ENCODE measurements around the gene THBS1.

Gene THBS1

DNA sequence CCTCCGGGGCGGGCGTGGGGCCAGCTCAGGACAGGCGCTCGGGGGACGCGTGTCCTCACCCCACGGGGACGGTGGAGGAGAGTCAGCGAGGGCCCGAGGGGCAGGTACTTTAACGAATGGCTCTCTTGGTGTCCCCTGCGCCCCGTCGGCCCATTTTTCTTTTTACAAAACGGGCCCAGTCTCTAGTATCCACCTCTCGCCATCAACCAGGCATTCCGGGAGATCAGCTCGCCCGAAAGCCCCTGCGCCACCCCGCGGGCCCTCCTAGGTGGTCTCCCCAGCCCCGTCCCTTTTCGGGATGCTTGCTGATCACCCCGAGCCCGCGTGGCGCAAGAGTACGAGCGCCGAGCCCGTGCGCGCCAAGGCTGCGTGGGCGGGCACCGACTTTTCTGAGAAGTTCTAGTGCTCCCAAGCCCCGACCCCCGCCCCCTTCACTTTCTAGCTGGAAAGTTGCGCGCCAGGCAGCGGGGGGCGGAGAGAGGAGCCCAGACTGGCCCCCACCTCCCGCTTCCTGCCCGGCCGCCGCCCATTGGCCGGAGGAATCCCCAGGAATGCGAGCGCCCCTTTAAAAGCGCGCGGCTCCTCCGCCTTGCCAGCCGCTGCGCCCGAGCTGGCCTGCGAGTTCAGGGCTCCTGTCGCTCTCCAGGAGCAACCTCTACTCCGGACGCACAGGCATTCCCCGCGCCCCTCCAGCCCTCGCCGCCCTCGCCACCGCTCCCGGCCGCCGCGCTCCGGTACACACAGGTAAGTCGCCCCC is at the start of gene THBS1:
Gene THBS1 (plus strand): TSS at position 595 of the 757 bp plus-strand sequence. CDS start 779 bp downstream, outside the sequence.
- no peak for DNase-seq (ENCODE audit: low spot score)

- DNase-seq (ENCODE audit: low spot score) = no peak
These were observed 45.9 kb upstream of the THBS1 start for GRCh38 chr15:39534996-39535395.

GRCh38 chr15:39535466-39535865 is 45.4 kb upstream of the THBS1 start:
- DNase-seq (ENCODE audit: low spot score) = no peak

DNA sequence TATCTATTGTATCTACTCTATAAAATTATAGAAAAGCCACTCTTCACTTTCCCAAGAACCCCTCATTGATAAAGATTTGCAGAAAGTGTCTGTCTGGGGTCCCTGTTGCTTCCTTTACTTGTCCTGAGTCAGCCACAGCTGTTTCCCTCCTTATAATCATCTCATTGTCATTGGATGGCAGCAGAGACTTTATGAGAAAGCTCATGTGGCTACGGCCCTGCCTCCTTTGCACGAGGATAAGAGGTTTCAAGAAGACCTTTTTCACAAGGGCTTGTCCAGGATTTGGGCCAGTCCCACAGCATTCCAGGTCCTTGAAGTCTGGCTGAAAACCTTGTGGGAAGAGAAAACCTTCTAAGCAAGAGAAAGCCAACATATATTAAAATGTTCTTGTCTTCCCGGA is 41.9 kb upstream of the THBS1 start:
- no peak for DNase-seq (ENCODE audit: low spot score)

DNA sequence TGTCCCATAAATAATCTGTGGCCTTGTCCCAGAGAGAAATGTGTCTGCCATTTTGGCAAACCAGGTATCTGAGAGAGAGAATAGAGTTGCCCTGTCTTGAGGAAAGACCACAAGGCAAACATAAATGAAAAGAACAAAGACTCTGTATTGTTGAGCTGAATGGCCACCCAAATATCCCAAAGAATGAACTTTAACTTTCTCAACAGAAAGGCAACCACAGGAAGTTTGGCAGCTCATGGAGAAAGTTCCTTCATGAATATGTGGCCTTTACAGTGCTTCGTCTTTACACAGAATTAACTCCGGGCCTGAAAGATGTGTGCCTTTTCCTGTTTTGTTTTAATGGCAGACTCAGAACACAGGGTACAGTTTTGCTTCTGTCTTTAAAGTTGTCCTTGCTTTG is 41.4 kb upstream of the THBS1 start:
- DNase-seq (ENCODE audit: low spot score) = no peak

- DNase-seq (ENCODE audit: low spot score) = no peak
These were observed 40.8 kb upstream of the THBS1 start for GRCh38 chr15:39539973-39540558.

DNA sequence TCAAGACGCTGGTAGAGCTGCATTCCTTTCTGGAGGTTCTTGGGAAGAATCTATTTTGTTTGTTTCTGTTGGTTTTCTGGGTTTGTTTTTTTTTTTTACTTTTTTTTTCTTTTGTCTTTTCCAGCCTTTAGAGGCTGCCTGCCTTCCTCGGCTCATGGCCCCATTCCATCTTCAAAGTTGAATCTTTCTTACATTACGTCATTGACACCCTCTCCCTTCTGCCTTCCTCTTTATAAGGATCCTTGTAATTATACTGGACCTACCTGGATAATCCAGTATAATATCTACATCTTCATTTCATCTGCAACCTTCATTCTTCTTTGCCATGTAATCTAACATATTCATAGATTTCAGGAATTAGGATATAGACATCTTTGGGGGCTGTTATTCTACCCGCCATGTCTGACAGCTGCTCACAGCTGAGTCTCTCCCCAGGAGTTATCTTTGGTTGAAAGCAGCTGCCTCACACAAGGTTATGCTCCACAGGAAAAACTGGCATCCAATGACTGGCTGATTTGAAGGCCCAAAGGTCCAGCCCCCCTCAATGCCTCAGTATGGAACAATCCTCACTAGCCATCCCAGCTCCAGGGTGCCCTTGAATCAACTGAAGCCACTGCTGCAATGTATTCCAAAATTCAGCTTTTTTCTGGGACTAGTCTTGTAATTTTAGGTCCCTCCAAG is 38.4 kb upstream of the THBS1 start:
- DNase-seq (ENCODE audit: low spot score) = no peak

GRCh38 chr15:39543651-39544050 is 37.2 kb upstream of the THBS1 start:
- DNase-seq (ENCODE audit: low spot score) = no peak

- DNase-seq (ENCODE audit: low spot score) = no peak
These were observed 34.0 kb upstream of the THBS1 start for GRCh38 chr15:39546842-39547241.

DNA sequence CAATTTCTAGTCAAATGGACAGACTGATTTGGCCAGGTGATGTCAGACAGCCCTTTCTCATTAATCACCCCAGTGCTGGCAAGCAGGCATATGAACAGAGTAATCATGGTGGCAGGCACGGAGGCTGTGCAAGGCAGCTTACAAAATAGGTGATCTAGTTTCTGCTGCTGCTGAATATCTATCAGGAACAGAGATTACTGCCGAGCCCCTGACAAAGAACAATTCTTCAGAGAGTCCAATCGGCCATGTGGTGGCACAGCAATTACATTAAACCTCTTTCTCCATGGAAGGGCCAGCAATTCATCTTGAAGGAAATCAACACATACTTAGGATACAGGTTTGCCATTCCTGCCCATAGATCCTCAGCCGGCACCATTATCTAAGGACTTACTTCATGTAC is 32.3 kb upstream of the THBS1 start:
- DNase-seq (ENCODE audit: low spot score) = no peak

DNA sequence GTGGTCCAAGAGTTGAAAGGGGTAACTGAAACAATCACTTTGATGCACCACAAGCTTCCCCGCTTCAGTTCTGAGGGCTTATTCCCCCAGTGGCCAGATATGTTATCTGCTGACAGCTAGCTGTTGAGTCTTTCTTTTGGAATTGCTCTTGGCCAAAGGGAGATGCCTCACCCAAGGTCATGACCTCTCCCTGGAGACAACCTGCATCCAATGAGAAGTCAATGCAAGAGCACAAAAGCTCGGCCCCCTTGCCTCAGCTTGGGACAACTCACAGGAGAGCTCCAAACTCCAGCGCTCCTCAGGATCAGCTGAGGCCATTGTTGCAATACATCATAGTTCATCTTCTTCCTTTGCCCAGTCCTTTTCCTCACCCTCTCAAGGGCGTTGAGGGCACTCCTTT is 31.0 kb upstream of the THBS1 start:
- no peak for DNase-seq (ENCODE audit: low spot score)

- DNase-seq (ENCODE audit: low spot score) = no peak
These were observed 29.4 kb upstream of the THBS1 start for GRCh38 chr15:39551476-39551875.

DNA sequence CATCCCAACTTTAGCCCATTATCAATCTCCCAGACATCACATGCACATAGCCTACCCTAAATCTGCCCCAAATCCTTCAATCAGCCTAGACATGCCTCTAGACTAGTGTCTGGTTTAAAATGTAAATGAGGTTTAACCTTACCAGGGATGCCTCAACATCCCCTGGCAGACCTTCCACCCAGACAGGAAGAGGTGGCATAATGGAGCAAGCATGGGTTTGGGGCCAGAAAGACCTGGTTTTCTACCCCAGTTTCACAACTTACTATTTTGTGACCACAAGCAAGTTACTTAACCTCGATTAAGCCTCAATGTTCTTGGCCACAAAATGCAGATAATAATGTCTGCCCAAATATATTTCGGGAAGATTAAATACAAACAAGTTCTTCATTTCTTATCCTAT is 28.3 kb upstream of the THBS1 start:
- DNase-seq (ENCODE audit: low spot score) = no peak

DNA sequence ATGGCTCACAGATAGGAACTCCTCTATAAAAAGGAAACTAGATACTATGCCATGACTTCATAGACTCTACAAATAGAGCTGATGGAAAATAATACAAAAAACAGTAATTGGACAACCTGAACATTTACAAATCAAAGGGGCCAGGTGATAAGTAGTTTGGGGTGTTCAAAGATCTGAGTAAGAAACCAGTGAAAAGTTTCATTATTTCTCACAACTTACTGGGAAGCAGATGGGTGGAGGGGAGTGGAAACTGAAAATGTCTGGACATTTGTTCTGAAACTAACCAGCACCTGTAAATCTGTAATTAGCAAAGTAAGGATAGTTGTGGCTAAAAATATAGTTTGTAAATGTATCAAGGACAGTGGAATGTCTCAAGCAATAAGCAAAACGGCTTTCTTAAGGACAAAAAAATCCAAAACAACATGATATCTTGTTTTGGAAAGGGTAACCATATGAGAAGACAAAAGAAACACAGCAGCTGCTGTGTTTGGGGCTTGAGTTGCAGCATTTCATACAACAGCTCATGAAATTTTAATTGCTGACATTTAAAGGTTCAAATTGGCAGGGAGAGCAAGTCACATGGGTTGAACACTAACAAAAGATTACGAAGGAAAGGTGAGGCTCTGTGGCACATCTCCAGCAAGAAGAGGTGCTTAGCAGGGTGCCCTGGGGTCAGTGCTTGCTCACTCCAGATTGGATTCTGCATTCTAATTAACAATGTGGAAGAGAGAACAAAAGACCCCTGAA is 26.8 kb upstream of the THBS1 start:
- no peak for DNase-seq (ENCODE audit: low spot score)

DNA sequence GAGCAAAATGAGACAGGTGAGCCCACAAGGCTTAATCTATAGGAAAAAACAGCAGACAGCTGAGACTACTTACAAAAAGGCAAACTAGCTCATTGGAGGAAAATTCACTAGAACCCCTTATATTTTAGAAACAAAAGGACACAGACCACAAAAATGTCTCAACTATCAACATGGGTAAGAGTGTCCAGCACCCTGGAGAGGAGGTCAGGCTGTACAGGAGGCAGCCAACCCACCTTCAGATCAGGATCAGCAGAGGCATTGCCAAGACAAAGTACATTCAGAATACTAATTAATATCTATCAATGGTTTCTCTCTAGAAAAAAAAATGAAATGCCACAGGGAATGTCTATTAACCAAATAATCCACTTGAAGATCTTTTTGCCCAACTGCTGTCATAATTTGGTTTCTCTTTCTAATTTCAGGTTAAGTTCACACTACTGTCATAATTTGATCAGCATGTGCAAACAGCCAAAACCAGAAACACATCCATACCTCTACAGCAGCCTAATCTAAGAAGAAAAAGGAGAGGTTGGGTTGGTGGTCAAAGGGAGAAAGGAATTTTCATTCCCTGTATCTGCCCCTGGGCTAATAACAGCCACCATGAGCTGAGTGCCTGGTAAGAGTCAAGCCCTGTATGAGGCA is 26.0 kb upstream of the THBS1 start:
- DNase-seq (ENCODE audit: low spot score) = no peak

- DNase-seq (ENCODE audit: low spot score) = no peak
These were observed 25.0 kb upstream of the THBS1 start for GRCh38 chr15:39555885-39556284.

GRCh38 chr15:39556461-39556860 is 24.4 kb upstream of the THBS1 start:
- no peak for DNase-seq (ENCODE audit: low spot score)

DNA sequence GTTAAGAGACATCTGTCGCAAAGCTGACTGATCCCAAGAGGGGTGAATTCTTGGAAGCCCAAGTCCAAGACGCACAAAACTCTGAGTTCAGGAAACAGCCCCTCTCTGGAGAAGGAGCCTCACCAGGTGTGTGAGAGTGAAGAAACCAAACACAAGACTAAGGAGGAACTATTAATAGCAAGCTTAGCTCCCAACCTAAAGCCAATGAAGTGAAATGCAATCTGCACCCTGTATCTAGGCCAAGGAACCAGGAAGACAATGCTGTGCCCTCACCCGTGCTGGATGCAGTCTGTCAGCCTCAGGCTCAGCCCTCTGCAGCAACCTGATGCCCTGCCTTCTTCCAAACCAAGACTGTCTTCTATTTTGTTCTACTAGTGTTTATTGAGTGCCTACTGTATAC is 22.5 kb upstream of the THBS1 start:
- DNase-seq (ENCODE audit: low spot score) = no peak

GRCh38 chr15:39564972-39565665 is 15.8 kb upstream of the THBS1 start:
- DNase-seq (ENCODE audit: low spot score) = no peak

GRCh38 chr15:39565851-39566250 is 15.0 kb upstream of the THBS1 start:
- no peak for DNase-seq (ENCODE audit: low spot score)

DNA sequence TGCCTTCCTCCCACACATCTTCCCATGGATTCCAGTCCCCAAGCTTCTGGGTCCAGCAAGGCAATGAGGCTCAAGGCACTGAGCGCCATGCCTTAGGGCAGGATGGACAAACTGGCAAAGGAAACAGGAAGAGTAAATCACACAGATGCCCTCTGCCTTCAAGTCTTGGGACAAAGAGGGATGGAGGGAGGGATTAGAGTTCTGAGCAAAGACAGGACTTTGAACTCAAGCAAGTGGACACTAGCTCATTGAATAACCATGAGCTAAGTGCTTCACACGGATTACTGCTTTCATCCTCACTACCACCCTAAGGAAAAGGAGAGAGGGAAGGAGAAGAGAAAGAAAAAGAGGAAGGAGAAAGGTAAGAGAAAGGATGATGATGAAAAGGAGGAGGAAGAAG is 7.6 kb upstream of the THBS1 start:
- no peak for DNase-seq (ENCODE audit: low spot score)

DNA sequence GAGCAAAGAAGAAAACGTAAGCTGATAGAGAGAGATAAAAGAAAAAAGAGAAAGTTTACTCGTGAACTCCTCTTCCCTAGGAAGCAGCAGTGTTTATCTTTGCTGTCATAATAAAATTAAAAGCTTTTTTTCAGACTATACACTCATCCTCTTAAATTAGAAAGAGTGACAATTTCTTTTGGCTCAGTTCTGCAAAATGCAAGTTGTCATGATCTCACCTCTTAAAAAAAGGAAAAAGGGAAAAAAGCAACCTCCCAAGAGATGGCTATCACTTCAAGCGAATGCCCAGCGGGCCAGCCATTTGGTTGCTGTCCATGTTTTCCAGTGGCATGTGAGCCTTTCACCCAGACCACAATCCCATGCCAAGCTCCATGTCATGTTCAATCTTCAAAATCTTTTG is 7.0 kb upstream of the THBS1 start:
- no peak for DNase-seq (ENCODE audit: low spot score)

All from CD4-positive, alpha-beta T cell treated with Interleukin-2 at 100 ng/mL for 4 hours (primary cell).